Loucy (cell line): ENCODE results near the gene WWOX.

ENCODE experiments used
- CTCF ChIP-seq: fragments of 200-600 bp; sonication (generic); conservative IDR thresholded peaks from 2 replicates; pipeline ENCODE4 v1.5.1; 2014; ENCODE audit warnings: mild to moderate bottlenecking, antibody characterized with exemption, low read length
- EZH2phosphoT487 ChIP-seq: fragments of 200-600 bp; IDR thresholded peaks from 2 replicates; pipeline ENCODE4 v1.6.1; 2018; ENCODE audit warnings: antibody characterized with exemption, mild to moderate bottlenecking, moderate library complexity, borderline replicate concordance

- TF ChIP-seq CTCF (no peak), EZH2phosphoT487 (no peak)
Observed at GRCh38 chr16:78552106-78552675, 452.7 kb downstream of the WWOX start.
